Ovary (tissue), 9 donors: ENCODE results near the gene PACSIN2. TPM values are rescaled to one million over a fixed set of nuclear protein-coding genes. Genes with fewer than 3 reads are reported as not detected.

Source experiments
- DNase-seq, 5 donors: peaks; one replicate each; pipeline ENCODE4 v3.0.0-alpha.2; 2019 to 2020
- H3K27ac ChIP-seq, 2 donors: fragments of 200-600 bp; one replicate each; pipeline versions ENCODE4 v1.5.1 to v1.8.0; 2019 to 2022
- H3K27me3 ChIP-seq: fragments of 200-600 bp; one replicate; pipeline ENCODE4 v1.8.0; 2022
- H3K36me3 ChIP-seq: fragments of 200-600 bp; sonication (generic); one replicate; pipeline ENCODE4 v1.5.1; 2019
- H3K4me1 ChIP-seq: one replicate; pipeline ENCODE4 v1.8.1; 2013; ENCODE audit warnings: mild to moderate bottlenecking, moderate library complexity; ENCODE audit not compliant: insufficient read depth
- H3K4me3 ChIP-seq: fragments of 200-600 bp; sonication (generic); one replicate; pipeline ENCODE4 v1.5.1; 2017
- H3K9me3 ChIP-seq, 2 donors: fragments of 200-600 bp in 1 of 2; sonication (generic) in 1 of 2; one replicate each; pipeline versions ENCODE4 v1.5.1 to v1.8.1; 2013 to 2019; ENCODE audit warnings: mild to moderate bottlenecking in 1 of 2, moderate library complexity in 1 of 2
- CTCF ChIP-seq, 3 donors: fragments of 450-650 bp in 2 of 3; fragments of 200-600 bp in 1 of 3; IDR thresholded peaks; one replicate each; pipeline versions ENCODE4 v1.5.1 to v1.8.0; 2016 to 2022; ENCODE audit warnings: antibody characterized with exemption in 3 of 3, mild to moderate bottlenecking in 1 of 3
- EP300 ChIP-seq: sonication (generic); formaldehyde crosslinking; IDR thresholded peaks from one replicate; pipeline ENCODE4 v1.6.1; 2017; ENCODE audit warnings: antibody characterized with exemption
- POLR2A ChIP-seq: fragments of 450-650 bp; IDR thresholded peaks from one replicate; pipeline ENCODE4 v1.6.1; 2017; ENCODE audit warnings: antibody characterized with exemption, mild to moderate bottlenecking, moderate library complexity
- WGBS, 3 donors: extraction: QIAGEN DNeasy Blood & Tissue Kit in 1 of 3; methylation state at CpG; one replicate each; pipeline versions ENCODE4 v1.1.5 to v1.1.7; 2013 to 2017; 5-methylcytosine and 5-hydroxymethylcytosine counted together
- intact Hi-C, 4 donors: fragments of 100-400 bp; cut with DNase I; formaldehyde crosslinking; loops; one replicate each; pipeline versions ENCODE4 v1.11.0 to v1.15.1; 2022 to 2023
- polyA plus RNA-seq, 2 donors: library from polyadenylated mRNA; stranded (reverse); fragments of 200-250 nt in 1 of 2; fragments of 350-450 nt in 1 of 2; fragmentation: Illumina TruSeq in 1 of 2; extraction: RNeasy Lipid Tissue Mini Kit (QIAGEN cat#74804) in 1 of 2; gene quantifications; one replicate each; pipeline ENCODE4 v1.2.3, GENCODE V29; 2013 to 2014
- total RNA-seq, 7 donors: library from RNA; depleted of rRNA in 2 of 7; stranded (reverse); fragments of >200 nt in 2 of 7; fragmentation: NEBNext Ultra II Directional in 3 of 7; extraction: Animal tissue kit (Norgen Biotek cat#: 25700) in 3 of 7; gene quantifications; one replicate each; pipeline versions ENCODE4 v1.1.0 to v1.2.4, GENCODE V29; 2016 to 2023
- donor health status: DM: no; HTN: no; CAD: no; lungs with moderate emphysema.
- donor health status: DM: no; HTN: no; CAD: no.
- donor health status: Bipolar disorder and iron deficiency.
- donor health status: DM: yes; HTN: yes; CAD: no.
- donor health status: DM: no; HTN: no; CAD: no.
- donor health status: DM: yes; HTN: yes; CAD: no.

Gene PACSIN2
- total and polyA plus RNA-seq, 9 donors: 25.5 to 60.0 (median 48.0) TPM

- Histone ChIP-seq H3K27ac (no peak overlapping the region), H3K4me3 (no peak overlapping the region), H3K4me1 (no peaks in the 10 kb centered on the region), H3K9me3 (no peaks in the 10 kb centered on the region), H3K36me3 (no peaks in the 10 kb centered on the region), H3K27me3 (no peaks in the 10 kb centered on the region)
- intact Hi-C loops: loop anchor here in 1 of 4 donors (10.0 kb wide), 1 partner anchor 165 kb away; no protein-coding TSS in a partner anchor
- DNase-seq: no peak
- TF ChIP-seq POLR2A (no peak), EP300 (no peak), CTCF (IDR thresholded peaks at IDR 0.05) (no peak)
- WGBS, 3 donors: 84 to 87% (median 87%) methylated on average over 33 of the region's 33 CpGs
Observed at GRCh38 chr22:42869888-42870480, 145.0 kb downstream of the PACSIN2 start.

GRCh38 chr22:42869463-42869862 is 145.5 kb downstream of the PACSIN2 start:
- no peak for TF ChIP-seq POLR2A
- no peak for TF ChIP-seq CTCF (IDR thresholded peaks at IDR 0.05)
- no peak for TF ChIP-seq EP300
- intact Hi-C loops: loop anchor here in 1 of 4 donors (10.0 kb wide), 1 partner anchor 165 kb away; no protein-coding TSS in a partner anchor
- no peaks in the 10 kb centered on the region for H3K4me1 ChIP-seq
- no peaks in the 10 kb centered on the region for H3K36me3 ChIP-seq
- no peaks in the 10 kb centered on the region for H3K27me3 ChIP-seq
- no peak overlapping the region for H3K4me3 ChIP-seq
- whole genome bisulfite sequencing, 3 donors: 89 to 92% (median 89%) methylated on average over 8 of the region's 8 CpGs
- no peaks in the 10 kb centered on the region for H3K9me3 ChIP-seq
- no peak overlapping the region for H3K27ac ChIP-seq
- no peak for DNase-seq

- Histone ChIP-seq H3K9me3 (no peaks in the 10 kb centered on the region), H3K4me3 (no peak overlapping the region), H3K36me3 (no peaks in the 10 kb centered on the region), H3K27me3 (no peaks in the 10 kb centered on the region), H3K4me1 (no peaks in the 10 kb centered on the region), H3K27ac (no peak overlapping the region)
- 54 to 68% (median 63%) methylated on average over 13 to 16 of the region's 16 CpGs for WGBS, 3 donors
- TF ChIP-seq EP300 (no peak), POLR2A (no peak), CTCF (IDR thresholded peaks at IDR 0.05) (no peak)
- intact Hi-C loops: loop anchor here in 1 of 4 donors (10.0 kb wide), 1 partner anchor 166 kb away; no protein-coding TSS in a partner anchor
- DNase-seq: peak in 1 of 5 donors; percentile 58
Observed at GRCh38 chr22:42868751-42869251, 146.1 kb downstream of the PACSIN2 start.

DNA sequence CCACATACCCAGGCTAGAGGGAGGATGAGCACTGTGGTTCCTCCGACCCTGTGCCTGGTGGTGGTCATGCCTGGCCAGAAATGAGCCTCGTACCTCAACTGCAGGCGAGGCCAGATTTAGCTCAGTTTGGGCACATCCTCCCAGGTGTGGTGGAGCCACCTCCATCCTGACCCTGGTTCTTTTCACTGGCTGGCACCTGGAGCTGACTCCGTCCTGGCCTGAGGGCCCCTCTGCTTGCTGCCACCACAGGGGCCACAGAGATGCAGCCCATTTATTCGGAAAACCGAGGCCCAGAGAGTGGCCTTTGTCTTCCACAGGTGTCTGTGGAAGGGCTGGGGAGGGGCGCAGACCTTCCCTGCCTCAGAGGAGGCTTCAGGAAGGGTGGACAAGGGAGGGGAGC is 148.8 kb downstream of the PACSIN2 start:
- intact Hi-C loops: loop anchor here in 1 of 4 donors (10.0 kb wide), 1 partner anchor 169 kb away; no protein-coding TSS in a partner anchor
- no peak for DNase-seq
- H3K36me3 ChIP-seq: no peaks in the 10 kb centered on the region
- TF ChIP-seq EP300 (no peak), POLR2A (no peak), CTCF (IDR thresholded peaks at IDR 0.05) (no peak)
- H3K27me3 ChIP-seq: no peaks in the 10 kb centered on the region
- no peak overlapping the region for H3K4me3 ChIP-seq
- no peaks in the 10 kb centered on the region for H3K9me3 ChIP-seq
- no peaks in the 10 kb centered on the region for H3K4me1 ChIP-seq
- 89 to 93% (median 90%) methylated on average over 7 of the region's 7 CpGs for WGBS, 3 donors
- no peak overlapping the region for H3K27ac ChIP-seq
